ENCODE measurements around the gene B4GALT5. TPM values are rescaled to one million over a fixed set of nuclear protein-coding genes. Genes with fewer than 3 reads are reported as not detected.

Gene B4GALT5
- total and polyA plus RNA-seq, 2 donors from 2014 or later = 21.4 to 73.3 TPM

DNA sequence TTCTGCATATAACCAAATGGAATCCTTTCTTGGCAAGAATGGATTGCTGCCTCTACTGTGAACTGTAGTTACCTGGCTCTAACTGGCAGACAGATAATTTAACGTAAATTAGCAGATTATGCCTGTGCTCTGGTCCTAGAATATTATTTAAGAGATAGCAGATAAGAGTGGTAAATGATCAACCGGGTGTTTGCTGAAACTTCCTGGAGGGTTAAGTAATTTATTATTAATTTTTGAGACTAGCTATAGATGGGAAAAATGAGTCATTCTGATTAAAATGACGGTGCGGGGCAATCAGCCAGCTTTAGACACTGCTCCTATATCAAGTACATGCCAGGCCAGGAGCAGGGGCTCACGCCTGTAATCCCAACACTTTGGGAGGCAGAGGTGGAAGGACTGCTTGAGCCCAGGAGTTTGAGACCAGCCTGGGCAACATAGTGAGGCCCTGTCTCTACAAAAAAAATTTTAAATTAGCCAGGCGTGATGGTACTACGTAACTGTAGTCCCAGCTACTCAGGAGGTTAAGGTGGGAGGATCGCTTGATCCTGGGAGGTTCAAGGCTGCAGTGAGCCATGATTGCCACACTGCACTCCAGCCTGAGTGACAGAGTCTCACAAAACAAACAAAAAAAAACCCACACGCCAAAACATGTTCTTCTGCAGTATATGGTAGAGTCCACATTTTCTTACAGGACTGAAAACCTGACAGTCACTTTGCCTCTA, 22.6 kb downstream of the B4GALT5 start:
- no peaks in the 10 kb centered on the region for H3K27me3 ChIP-seq (ENCODE audit: control insufficient read depth, insufficient read depth, low read length)
- no peak overlapping the region for H3K9ac ChIP-seq (ENCODE audit: low read length in 3 of 3)
- no peaks in the 10 kb centered on the region for H3K36me3 ChIP-seq (ENCODE audit: control insufficient read depth in 2 of 3, insufficient read depth in 3 of 3, low read length in 3 of 3)
- peaks cover 3 to 45% (median 28%) of the 10 kb centered on the region in 3 donors for H3K4me1 ChIP-seq (ENCODE audit: control insufficient read depth in 2 of 3, insufficient read depth in 2 of 3, low read depth in 1 of 3, low read length in 3 of 3)
- H3K27ac ChIP-seq (ENCODE audit: low read depth in 2 of 2, low read length in 2 of 2) = peak overlapping the region; percentile 34 to 71
- TF ChIP-seq, protein P1, sequence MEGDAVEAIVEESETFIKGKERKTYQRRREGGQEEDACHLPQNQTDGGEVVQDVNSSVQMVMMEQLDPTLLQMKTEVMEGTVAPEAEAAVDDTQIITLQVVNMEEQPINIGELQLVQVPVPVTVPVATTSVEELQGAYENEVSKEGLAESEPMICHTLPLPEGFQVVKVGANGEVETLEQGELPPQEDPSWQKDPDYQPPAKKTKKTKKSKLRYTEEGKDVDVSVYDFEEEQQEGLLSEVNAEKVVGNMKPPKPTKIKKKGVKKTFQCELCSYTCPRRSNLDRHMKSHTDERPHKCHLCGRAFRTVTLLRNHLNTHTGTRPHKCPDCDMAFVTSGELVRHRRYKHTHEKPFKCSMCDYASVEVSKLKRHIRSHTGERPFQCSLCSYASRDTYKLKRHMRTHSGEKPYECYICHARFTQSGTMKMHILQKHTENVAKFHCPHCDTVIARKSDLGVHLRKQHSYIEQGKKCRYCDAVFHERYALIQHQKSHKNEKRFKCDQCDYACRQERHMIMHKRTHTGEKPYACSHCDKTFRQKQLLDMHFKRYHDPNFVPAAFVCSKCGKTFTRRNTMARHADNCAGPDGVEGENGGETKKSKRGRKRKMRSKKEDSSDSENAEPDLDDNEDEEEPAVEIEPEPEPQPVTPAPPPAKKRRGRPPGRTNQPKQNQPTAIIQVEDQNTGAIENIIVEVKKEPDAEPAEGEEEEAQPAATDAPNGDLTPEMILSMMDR (IDR thresholded peaks at IDR 0.05; ENCODE audit: borderline replicate concordance, extremely low read depth, insufficient read depth) = no peak
- FAIRE-seq = no peak
- DNase-seq = no peak
- peak overlapping the region in 1 of 3 donors; percentile 21 for H3K4me3 ChIP-seq (ENCODE audit: low read length in 3 of 3)
- H3K9me3 ChIP-seq (ENCODE audit: control insufficient read depth in 2 of 3, insufficient read depth in 1 of 3, low read length in 3 of 3) = no peaks in the 10 kb centered on the region
- intact Hi-C loops (cut with DNase I) = no loop called here

DNA sequence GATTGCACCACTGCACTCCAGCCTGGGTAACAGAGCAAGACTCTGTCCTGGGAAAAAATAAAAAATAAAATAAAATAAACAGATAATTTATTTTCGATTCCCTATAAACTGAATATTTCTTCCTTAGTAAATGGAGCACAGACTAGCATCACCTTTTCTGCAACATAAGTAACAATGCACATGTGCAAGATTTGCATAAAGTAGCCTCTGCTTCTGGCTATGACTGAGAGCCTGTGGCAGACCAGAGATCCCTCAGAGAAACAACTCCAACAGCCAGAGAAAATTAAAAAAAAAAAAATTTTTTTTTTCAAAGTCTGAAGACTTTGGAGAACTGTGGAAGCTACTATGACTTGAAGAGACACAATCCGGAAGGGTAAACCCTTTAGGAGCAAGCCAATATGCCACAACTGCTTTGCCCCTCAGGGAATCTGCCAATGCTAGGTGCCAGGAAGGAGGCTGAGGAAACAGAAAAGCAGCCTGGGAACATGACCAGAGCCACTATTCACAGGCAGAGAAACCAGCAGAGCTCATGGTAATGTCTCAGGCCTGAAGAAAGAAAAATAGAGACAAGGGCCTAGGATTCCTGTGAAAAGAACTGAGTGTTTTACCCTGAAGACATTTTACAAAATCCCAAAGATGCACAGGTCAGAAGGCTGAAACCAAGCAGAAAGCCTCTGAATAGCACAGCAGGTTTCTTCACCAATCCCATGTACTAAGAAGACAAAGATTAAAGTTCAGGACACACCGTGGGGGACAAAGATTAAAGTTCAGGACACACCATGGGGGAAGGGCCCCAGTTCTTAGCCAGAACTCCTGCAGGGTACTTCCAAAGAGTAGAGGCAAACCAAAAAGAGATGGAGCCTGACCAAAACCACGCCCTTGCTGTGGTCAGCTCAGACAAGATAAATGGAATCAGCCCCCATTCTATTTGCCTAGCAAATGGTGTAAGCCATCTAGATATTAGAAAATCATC, 25.8 kb downstream of the B4GALT5 start:
- DNase-seq (no peak), FAIRE-seq (no peak)
- Histone ChIP-seq H3K27me3 (ENCODE audit: control insufficient read depth, insufficient read depth, low read length) (no peaks in the 10 kb centered on the region), H3K4me3 (ENCODE audit: low read length in 3 of 3) (no peak overlapping the region), H3K9me3 (ENCODE audit: control insufficient read depth in 2 of 3, insufficient read depth in 1 of 3, low read length in 3 of 3) (no peaks in the 10 kb centered on the region), H3K36me3 (ENCODE audit: control insufficient read depth in 2 of 3, insufficient read depth in 3 of 3, low read length in 3 of 3) (no peaks in the 10 kb centered on the region), H3K27ac (ENCODE audit: low read depth in 2 of 2, low read length in 2 of 2) (peak overlapping the region; percentile 47 to 69), H3K4me1 (ENCODE audit: control insufficient read depth in 2 of 3, insufficient read depth in 2 of 3, low read depth in 1 of 3, low read length in 3 of 3) (peaks cover 3 to 36% (median 28%) of the 10 kb centered on the region in 3 donors), H3K9ac (ENCODE audit: low read length in 3 of 3) (no peak overlapping the region)
- TF ChIP-seq, protein P1 (IDR thresholded peaks at IDR 0.05; ENCODE audit: borderline replicate concordance, extremely low read depth, insufficient read depth) = no peak
- intact Hi-C loops (cut with DNase I) = no loop called here

- H3K36me3 ChIP-seq (ENCODE audit: control insufficient read depth in 2 of 3, insufficient read depth in 3 of 3, low read length in 3 of 3) = no peaks in the 10 kb centered on the region
- no peaks in the 10 kb centered on the region for H3K27me3 ChIP-seq (ENCODE audit: control insufficient read depth, insufficient read depth, low read length)
- DNase-seq (no peak), FAIRE-seq (no peak)
- no peaks in the 10 kb centered on the region for H3K9me3 ChIP-seq (ENCODE audit: control insufficient read depth in 2 of 3, insufficient read depth in 1 of 3, low read length in 3 of 3)
- peak overlapping the region in 1 of 2 donors; percentile 9 for H3K27ac ChIP-seq (ENCODE audit: low read depth in 2 of 2, low read length in 2 of 2)
- H3K4me1 ChIP-seq (ENCODE audit: control insufficient read depth in 2 of 3, insufficient read depth in 2 of 3, low read depth in 1 of 3, low read length in 3 of 3) = peaks cover 3 to 45% (median 33%) of the 10 kb centered on the region in 3 donors
- no peak overlapping the region for H3K4me3 ChIP-seq (ENCODE audit: low read length in 3 of 3)
- intact Hi-C loops (cut with DNase I) = no loop called here
- H3K9ac ChIP-seq (ENCODE audit: low read length in 3 of 3) = no peak overlapping the region
- TF ChIP-seq, protein P1 (IDR thresholded peaks at IDR 0.05; ENCODE audit: borderline replicate concordance, extremely low read depth, insufficient read depth) = no peak
Measured at GRCh38 chr20:49685809-49686208, 27.9 kb downstream of the B4GALT5 start.
